ENCODE measurements around the gene GLB1L3.

DNA sequence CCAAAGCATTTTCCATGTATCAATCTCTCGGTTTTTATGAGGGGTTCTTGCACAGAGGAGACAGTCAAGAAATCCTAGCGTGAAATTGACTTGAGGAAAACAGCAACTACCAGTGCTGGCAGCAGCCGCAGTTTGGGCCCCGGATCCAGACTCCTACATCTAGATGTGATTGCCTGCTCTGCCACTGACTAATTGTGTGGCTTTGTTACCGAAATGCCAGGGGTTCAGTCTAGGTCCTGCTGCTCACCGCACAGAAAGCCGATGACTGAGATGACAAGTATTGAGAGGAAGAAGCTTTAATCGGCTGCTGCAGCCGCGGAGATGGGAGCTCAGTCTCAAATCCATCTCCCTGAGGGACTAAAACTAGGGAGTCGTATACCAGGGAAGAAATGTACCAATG is 8.2 kb upstream of the GLB1L3 start:
- no peak for TF ChIP-seq CTCF (IDR thresholded peaks at IDR 0.05)
- TF ChIP-seq EP300 (IDR thresholded peaks at IDR 0.05) = no peak
